ENCODE results near the gene XRCC6. TPM values are rescaled to one million over a fixed set of nuclear protein-coding genes. Genes with fewer than 3 reads are reported as not detected.

The XRCC6 gene
- total and polyA plus RNA-seq, 2 of the 13 experiments (the other 11 are each of a cell fraction or from before 2014, with no cell fraction given), result 124 to 625 TPM

- TF ChIP-seq NKX3-1 (CRISPR knock-in tag; IDR thresholded peaks at IDR 0.05) (no peak; the same call in 1 of the 2 replicates), HINFP (CRISPR knock-in tag; IDR thresholded peaks at IDR 0.05; ENCODE audit: low read depth) (peak; percentile 52; the same call in 1 of the 2 replicates), ZNF562 (CRISPR knock-in tag; IDR thresholded peaks at IDR 0.05; ENCODE audit: borderline replicate concordance) (no peak), AFF4 (CRISPR knock-in tag; IDR thresholded peaks at IDR 0.05) (no peak), ZFP36L1 (CRISPR knock-in tag; IDR thresholded peaks at IDR 0.05) (no peak; the same call in 1 of the 2 replicates), CERS6 (CRISPR knock-in tag; IDR thresholded peaks at IDR 0.05) (no peak), NAIF1 (CRISPR knock-in tag; IDR thresholded peaks at IDR 0.05; ENCODE audit: borderline replicate concordance) (no peak; the same call in 1 of the 2 replicates), ZNF569 (CRISPR knock-in tag; IDR thresholded peaks at IDR 0.05; ENCODE audit: borderline replicate concordance) (no peak), ZBTB1 (CRISPR knock-in tag; IDR thresholded peaks at IDR 0.05; ENCODE audit: borderline replicate concordance) (no peak), KAT7 (CRISPR knock-in tag; IDR thresholded peaks at IDR 0.05; ENCODE audit: borderline replicate concordance) (0 out of 2 replicates have a peak, but pooled peaks have one; percentile 31), KDM5B (CRISPR knock-in tag; IDR thresholded peaks at IDR 0.05; ENCODE audit: borderline replicate concordance) (peak; percentile 92; the same call in 1 of the 2 replicates), FOXP1 (IDR thresholded peaks at IDR 0.05) (no peak), FOXP1 (CRISPR knock-in tag; IDR thresholded peaks at IDR 0.05) (no peak), SCMH1 (CRISPR knock-in tag; IDR thresholded peaks at IDR 0.05; ENCODE audit: borderline replicate concordance) (no peak), HMG20A (CRISPR knock-in tag; IDR thresholded peaks at IDR 0.05; ENCODE audit: borderline replicate concordance) (no peak), AHR (CRISPR knock-in tag; IDR thresholded peaks at IDR 0.05) (no peak), THYN1 (CRISPR knock-in tag; IDR thresholded peaks at IDR 0.05; ENCODE audit: borderline replicate concordance, low read depth) (no peak), XRCC5 (optimal IDR thresholded peaks at IDR 0.05; ENCODE audit: low read length) (no peak), SKI (IDR thresholded peaks at IDR 0.05; ENCODE audit: partially characterized antibody) (no peak), ZNF552 (CRISPR knock-in tag; IDR thresholded peaks at IDR 0.05; ENCODE audit: borderline replicate concordance) (peak; percentile 79; the same call in 1 of the 2 replicates), MXD3 (CRISPR knock-in tag; IDR thresholded peaks at IDR 0.05) (no peak), ZGPAT (CRISPR knock-in tag; IDR thresholded peaks at IDR 0.05) (peak; percentile 74)
Measured at GRCh38 chr22:41621099-41621910, at the start of gene XRCC6 (continued).
